ENCODE results near the gene RPL21. TPM values are rescaled to one million over a fixed set of nuclear protein-coding genes. Genes with fewer than 3 reads are reported as not detected.

Gene RPL21
- total RNA-seq, 2 donors from 2014 or later = 748 to 990 TPM

- DNase-seq (ENCODE audit: low spot score) = no peak
- Mint-ChIP-seq H3K4me1 (ENCODE audit: low read depth in 2 of 2) (no peaks in the 10 kb centered on the region), H3K27ac (no peak overlapping the region), H3K4me3 (no peak overlapping the region), H3K9me3 (no peaks in the 10 kb centered on the region), H3K36me3 (no peaks in the 10 kb centered on the region), H3K27me3 (peaks cover 12 to 15% of the 10 kb centered on the region in 2 donors)
- no peak for ATAC-seq
These were observed 51.4 kb downstream of the RPL21 start for GRCh38 chr13:27302643-27303262.

GRCh38 chr13:27304099-27304498 lies 52.7 kb downstream of the RPL21 start:
- Mint-ChIP-seq H3K27ac (no peak overlapping the region), H3K4me1 (ENCODE audit: low read depth in 2 of 2) (no peaks in the 10 kb centered on the region)

GRCh38 chr13:27304611-27305010 lies 53.3 kb downstream of the RPL21 start:
- DNase-seq (ENCODE audit: low spot score) (no peak), ATAC-seq (no peak)
- Mint-ChIP-seq H3K4me1 (ENCODE audit: low read depth in 2 of 2) (no peaks in the 10 kb centered on the region), H3K9me3 (no peaks in the 10 kb centered on the region), H3K36me3 (no peaks in the 10 kb centered on the region), H3K4me3 (no peak overlapping the region), H3K27ac (no peak overlapping the region), H3K27me3 (peaks cover 1 to 4% of the 10 kb centered on the region in 2 donors)

More at GRCh38 chr13:27304099-27304498, 52.7 kb downstream of the RPL21 start:
- no peak for ATAC-seq
- DNase-seq (ENCODE audit: low spot score) = no peak
- H3K27me3 Mint-ChIP-seq = peaks cover 6 to 8% of the 10 kb centered on the region in 2 donors
- no peak overlapping the region for H3K4me3 Mint-ChIP-seq
- H3K9me3 Mint-ChIP-seq = no peaks in the 10 kb centered on the region
- no peaks in the 10 kb centered on the region for H3K36me3 Mint-ChIP-seq

Other genes with a start within 250 kb of the RPL21 start
- 10 to 100 TPM; 51.4 to 78.6 TPM for gene USP12, start 79.7 kb upstream of the RPL21 start, total RNA-seq
- gene RASL11A, start 19.3 kb downstream of the RPL21 start, total RNA-seq = 1 to 10 TPM; 1.7 to 3.3 TPM
- gene GTF3A, start 173.1 kb downstream of the RPL21 start, total RNA-seq = 100 to 1,000 TPM; 107 to 244 TPM
- gene MTIF3, start 199.0 kb downstream of the RPL21 start, total RNA-seq = 10 to 100 TPM; 31.4 to 41.8 TPM

Data from natural killer cell treated with Interleukin-12 subunit alpha and Interleukin-12 subunit beta and Interleukin-15 and Interleukin-18, amount 100 ng/mL, for 72 hours (primary cell).